Muscle of back (tissue), 11 donors: ENCODE results near the gene THEM4. TPM values are rescaled to one million over a fixed set of nuclear protein-coding genes. Genes with fewer than 3 reads are reported as not detected.
"Not testable (repeated sequence)": the region's sequence is repeated elsewhere in the genome, so short reads cannot be mapped to it uniquely, and the experiment has no call there.

Source experiments
- DNase-seq, 3 donors: peaks; one replicate each; pipeline versions ENCODE4 v3.0.0 to v3.0.0-alpha.2; 2013
- polyA plus RNA-seq, 10 donors: library from polyadenylated mRNA; unstranded; fragments of 120-200 nt; gene quantifications; one replicate each; pipeline ENCODE4 v1.2.1, GENCODE V29; 2013; ENCODE audit not compliant: insufficient read length in 10 of 10

THEM4 gene
- polyA plus RNA-seq, 10 donors, result 8.8 to 23.8 (median 14.7) TPM

DNA sequence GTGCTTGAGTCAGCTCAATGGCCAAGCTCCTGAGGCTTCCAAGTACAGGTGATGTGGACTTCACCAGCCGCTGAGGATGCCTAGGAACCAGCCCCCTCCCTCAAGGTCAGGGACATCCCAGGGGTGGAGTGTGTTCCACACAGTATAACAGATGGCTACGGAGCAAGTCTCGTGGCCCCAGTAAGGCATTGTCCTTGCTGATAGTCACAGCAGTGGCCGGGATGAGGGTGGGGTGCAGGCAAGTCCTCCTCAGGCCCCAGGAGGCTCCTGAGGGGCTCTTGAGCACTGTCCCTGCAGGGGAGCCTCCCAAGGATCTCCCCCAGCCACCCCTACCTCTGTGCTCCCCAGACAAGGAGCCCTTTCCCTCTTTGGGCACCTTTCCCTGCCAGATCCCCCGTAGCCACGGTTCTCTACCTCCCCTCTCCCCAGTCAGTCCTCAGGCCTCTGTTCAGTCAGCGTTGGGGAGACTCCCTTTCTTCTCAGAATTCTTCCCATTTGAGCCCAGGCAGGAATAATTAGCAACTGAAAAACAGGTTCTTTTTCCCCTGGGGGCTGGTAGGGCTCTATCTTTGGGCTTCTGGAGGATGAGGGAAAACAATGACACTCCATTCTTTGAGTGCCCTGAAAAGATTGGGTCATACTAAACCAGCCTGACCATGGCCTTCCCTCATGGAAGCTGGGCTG is 48.7 kb downstream of the THEM4 start:
- no peak for DNase-seq

GRCh38 chr1:151859891-151860293 is 49.4 kb downstream of the THEM4 start:
- DNase-seq, result no peak

GRCh38 chr1:151858886-151859665 is 50.2 kb downstream of the THEM4 start:
- no peak for DNase-seq

DNA sequence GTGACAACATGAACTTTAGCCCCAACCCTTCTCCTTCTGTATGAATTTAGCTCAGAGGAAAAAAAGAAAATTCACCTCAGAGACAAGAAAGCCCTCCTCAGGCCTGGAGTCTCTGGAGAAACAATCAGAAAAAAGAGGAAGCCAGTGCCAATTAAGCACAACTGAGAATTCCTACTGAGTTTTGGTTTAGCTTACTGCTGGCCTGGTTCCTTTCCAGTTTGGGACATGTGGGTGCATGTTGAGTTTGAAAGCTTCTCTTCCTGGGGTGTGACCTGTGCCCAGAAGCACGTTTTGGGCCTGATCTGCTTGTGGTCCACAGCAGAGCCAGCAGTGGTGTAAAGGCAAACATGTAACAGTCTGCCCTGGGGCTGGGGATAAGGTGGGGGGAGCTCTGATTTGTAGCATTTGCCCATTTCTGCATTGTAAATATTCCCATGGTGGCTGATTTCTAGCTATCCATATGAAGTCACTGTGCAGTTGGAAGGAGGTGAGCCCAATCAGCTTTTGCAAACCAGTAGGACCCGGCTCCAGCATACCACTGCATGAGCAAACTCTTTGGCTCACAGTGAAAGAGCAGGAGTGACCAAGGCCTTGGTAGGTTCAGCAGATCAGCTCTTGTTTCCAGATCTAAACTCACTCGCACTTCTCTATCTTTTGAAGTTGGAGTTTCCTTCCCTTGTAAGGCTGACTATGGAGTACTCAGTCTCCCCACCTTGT is 51.1 kb downstream of the THEM4 start:
- DNase-seq, result no peak

DNA sequence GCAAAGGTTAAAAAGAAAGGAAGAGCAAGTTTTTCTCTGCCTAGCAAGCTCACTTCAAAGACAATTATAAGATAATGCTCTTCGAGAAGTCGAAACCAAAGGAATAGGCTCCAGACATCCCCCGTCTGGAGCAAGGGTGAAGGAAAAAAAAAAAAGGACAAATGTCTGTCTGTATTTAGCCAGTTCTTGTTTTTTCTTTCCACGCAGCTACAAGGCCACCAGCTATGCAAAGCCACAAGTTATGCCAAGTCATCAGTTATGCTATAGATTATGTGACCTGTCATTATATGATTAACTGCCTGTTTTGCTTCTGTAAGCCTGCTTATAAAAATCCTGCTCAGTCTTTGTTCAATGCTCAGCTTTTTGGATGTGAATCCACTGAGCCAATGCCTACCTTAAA is 53.4 kb downstream of the THEM4 start:
- no peak for DNase-seq

DNA sequence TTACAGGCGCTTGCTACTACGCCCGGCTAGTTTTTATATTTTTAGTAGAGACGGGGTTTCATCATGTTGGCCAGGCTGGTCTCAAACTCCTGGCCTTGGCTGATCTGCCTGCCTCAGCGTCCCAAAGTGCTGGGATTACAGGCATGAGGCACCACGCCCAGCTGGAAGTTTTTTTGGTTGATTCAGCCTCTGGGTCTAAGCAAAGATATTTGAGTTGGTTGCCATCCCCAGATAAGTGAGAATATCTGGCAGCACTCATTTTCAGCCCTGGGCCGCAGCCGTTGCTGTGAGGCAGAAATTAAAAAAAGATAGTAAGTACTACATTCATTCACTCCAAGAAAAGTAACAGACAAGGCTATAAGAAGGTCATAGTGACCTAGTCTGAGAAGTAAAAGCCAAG is 53.8 kb downstream of the THEM4 start:
- DNase-seq, result not testable (repeated sequence)

DNA sequence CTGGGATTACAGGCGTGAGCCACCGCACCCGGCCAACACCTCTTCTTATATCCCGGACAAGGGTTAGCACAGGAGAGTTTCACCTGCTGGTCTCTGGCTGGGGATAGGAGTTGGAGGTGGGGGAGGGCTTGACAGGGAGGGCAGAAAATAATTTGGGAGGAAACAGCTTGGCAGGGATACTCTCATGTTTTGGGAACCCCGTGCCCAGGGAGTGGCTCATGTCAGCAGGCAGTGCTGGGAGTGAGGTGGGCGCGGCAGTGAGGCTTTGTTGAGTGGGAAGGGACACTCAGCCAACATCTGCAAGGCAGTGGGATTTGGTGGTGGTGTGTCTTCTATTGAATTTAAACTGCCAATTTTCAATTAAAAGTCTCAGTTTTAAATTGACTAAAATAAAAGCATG is 54.7 kb downstream of the THEM4 start:
- DNase-seq, result no peak

DNA sequence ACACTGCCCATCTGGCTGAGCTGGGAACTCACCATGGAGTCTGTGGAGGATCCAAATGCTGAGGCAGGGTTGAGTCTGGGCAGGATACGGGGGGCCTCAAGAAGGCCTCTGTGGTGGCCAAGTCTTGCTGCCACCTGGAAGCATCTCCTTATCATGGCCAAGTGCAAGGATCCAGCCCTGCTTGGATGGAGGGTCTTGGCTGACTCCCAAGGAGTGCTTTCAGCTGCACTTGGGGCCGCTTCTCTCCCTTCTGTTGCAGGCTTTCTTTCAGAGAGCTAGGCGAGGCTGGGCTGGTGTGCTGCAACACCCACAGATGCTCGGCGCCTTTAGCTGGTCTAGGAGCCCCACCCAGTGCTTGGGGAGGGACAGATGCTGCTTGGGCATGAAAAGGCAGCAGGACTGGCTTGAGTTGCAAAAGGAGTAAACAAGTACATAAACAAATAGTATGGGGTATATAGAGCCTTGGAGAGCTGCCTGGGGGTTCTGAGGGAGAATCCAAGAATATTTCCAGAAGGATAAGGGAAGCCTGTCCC is 55.8 kb downstream of the THEM4 start, which contains the start of gene THEM5:
Gene THEM5, minus strand, starts transcription at position 302 of the 533 bp plus-strand sequence. Its CDS starts 147 bp downstream, at position 155.
- DNase-seq, result no peak

GRCh38 chr1:151852733-151853132 is 56.6 kb downstream of the THEM4 start:
- DNase-seq, result no peak

- no peak for DNase-seq
Observed at GRCh38 chr1:151851886-151852285, 57.4 kb downstream of the THEM4 start.

- DNase-seq, result no peak
Observed at GRCh38 chr1:151849871-151850270, 59.4 kb downstream of the THEM4 start.

DNA sequence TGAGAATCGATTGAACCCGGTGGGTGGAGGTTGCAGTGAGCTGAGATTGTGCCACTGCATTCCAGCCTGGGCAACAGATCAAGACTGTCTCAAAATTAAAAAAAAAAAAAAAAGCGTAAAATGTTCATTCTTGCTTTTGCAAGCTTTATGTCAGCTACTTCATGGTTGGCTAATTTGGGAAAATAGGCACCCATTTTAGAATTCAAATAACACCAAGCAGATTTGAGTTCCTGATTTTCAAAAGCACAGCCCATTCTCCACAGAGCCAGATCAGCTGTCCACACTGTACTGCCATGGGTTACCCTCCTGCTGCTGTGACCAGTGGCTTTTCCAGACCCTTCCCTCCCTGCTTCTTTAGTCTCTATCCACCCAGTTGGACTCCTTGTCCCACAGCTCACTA is 60.2 kb downstream of the THEM4 start:
- no peak for DNase-seq

- DNase-seq, result peak in 1 of 3 donors; percentile 37
Observed at GRCh38 chr1:151847867-151848596, 61.3 kb downstream of the THEM4 start.

DNA sequence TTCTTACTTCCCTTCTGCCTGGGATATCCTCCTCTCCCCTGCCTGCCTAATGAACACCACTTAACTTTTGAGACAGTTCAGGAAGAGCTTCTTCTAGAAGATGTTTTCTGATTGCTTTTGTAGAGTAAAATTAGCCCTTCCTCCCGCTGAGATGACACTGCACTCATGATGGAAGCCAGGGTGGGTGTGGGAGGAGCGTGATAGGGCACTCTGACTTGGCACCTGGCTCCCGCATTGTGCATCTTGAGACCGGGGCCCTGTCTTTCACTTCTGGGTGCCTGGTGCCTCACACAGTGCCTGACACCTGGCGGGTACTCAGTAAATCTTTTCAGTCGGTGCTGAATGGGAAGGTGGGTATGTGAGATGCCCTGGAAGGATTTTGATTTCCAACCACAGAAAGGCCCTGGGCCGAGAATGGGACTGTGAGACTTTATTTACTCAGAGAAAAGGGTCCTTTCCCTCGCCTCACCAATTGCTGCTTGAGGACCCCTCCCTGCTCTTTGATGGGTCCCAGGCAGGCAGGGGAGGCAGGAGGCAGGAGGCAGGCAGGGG is 62.5 kb downstream of the THEM4 start:
- DNase-seq, result no peak

DNA sequence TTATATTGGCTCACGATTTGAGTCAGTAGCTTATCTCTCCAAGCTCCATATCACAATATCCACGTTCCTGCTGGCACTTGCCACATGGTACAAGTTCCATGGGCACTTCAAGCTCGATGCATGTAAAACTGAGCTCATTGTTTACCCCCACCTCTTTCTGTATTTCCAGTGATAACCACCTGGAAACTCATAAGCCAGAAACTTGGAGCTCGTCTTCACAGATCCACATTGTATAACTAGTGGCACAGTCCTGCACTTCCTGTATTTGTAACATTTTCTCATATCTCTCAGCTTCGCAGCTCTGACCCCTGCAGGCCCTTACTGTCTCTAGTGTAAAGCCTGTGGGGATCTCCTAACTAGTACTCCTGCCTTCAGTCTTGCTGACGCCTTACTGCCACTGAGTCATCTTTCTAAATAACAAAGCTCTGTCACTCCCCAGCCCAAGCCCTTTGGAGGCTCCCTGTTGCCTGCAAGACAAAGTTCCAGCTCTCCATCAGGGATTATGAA is 63.2 kb downstream of the THEM4 start:
- DNase-seq, result no peak

GRCh38 chr1:151843398-151843797 is 65.9 kb downstream of the THEM4 start:
- no peak for DNase-seq

GRCh38 chr1:151841141-151841540 is 68.2 kb downstream of the THEM4 start:
- no peak for DNase-seq

- no peak for DNase-seq
Observed at GRCh38 chr1:151840421-151840820, 68.9 kb downstream of the THEM4 start.

DNA sequence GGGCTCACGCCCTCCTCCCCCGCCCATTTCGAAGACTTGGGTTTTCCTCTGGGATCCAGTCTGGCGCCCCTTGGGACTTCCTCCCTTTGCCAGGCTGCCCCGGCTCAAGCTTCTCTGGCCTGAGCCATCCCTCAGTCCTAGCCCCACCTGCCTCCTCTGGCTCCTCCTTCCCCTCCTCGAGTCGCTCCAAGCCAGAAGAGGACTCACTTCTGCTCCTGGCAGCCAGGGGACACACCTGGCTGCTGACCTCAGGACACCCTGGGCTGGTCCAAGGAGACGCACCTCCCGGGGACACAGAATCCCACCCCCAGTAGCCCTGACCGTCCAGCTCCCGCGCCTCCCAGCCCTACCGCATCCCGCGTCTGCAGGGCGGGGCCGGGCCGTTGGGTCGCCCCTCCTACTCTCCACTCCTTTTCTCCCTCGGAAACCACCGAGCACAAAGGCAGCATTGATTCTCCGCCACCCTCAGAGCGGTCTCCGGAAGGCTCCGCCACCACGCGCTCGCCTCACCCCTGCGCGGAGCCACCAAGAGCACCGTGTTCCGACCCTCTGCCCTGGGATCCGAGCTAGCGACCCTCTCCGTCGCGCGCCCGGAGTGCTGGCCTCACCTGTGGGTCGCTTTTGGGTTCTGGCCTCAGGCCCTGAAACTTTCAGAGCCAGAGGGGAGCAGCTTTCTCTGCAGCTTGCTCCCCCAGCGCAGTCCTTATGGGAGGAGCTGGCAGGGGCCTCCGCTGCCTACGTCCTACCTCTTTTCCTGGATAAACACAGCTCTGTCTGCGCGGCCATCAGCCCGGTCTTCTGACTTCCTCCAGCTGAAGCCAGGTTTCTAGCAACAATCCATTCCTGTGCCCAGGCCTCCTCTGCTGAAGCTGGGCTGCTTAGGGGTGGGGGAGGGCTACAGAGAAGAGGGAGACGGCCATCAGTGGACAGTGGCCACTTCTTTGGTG is 69.6 kb downstream of the THEM4 start, which contains the start of gene C2CD4D:
Gene C2CD4D, minus strand, starts transcription at position 364 of the 947 bp plus-strand sequence. CDS start 831 bp downstream, outside the sequence.
- peak in 1 of 3 donors; percentile 51 for DNase-seq

DNA sequence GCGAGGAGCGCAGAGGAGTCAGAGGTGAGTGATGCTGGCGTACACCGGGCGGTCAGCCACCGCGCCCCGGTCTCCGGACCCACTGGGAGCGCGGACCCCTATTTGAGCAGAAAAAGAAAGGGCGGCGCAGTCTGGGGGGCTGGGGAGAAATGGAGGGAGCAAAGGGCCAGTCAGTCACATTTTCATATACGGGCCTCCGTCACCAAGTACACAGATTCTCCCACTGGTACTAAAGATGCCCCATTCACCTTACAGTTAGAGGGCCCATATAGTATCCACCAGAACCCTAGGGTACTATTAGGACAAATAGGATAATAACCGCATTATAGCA is 70.3 kb downstream of the THEM4 start:
- DNase-seq, result no peak
